WTC11 (cell line): Measurements from ENCODE around the gene SSNA1. TPM values are rescaled to one million over a fixed set of nuclear protein-coding genes. Genes with fewer than 3 reads are reported as not detected.
A peak's percentile ranks its signal among the peaks of the same experiment; 100 is the strongest.

Source experiments
- ATAC-seq: fragments of 200-7000 bp; cut with Tn5 transposase; 2 replicates; pipeline ENCODE4 v1.10.0; 2021; ENCODE audit warnings: mild to moderate bottlenecking, moderate library complexity
- CTCF ChIA-PET: fragments of 300-600 bp; sonication (Branson Sonifier 250); formaldehyde crosslinking; loops from one replicate; lab custom pipeline; 2021; ENCODE audit warnings: antibody characterized with exemption; lab: Charles Lee
- POLR2A ChIA-PET: fragments of 350-600 bp; sonication (Branson Sonifier 250); formaldehyde crosslinking; loops from one replicate; lab custom pipeline; 2021; ENCODE audit warnings: antibody characterized with exemption; lab: Charles Lee
- DNase-seq: peaks from one replicate; pipeline ENCODE4 v3.0.0; 2021; ENCODE audit warnings: low spot score
- H3K27ac Mint-ChIP-seq: 2 replicates; pipeline ENCODE4 v1.8.0; 2021; ENCODE audit warnings: mixed read lengths
- H3K27me3 Mint-ChIP-seq: 2 replicates; pipeline ENCODE4 v1.8.0; 2021; ENCODE audit warnings: low read depth, mild to moderate bottlenecking, moderate library complexity, mixed read lengths
- H3K36me3 Mint-ChIP-seq: 2 replicates; pipeline ENCODE4 v1.8.0; 2021; ENCODE audit warnings: mixed read lengths
- H3K4me1 Mint-ChIP-seq: 2 replicates; pipeline ENCODE4 v1.8.0; 2022; ENCODE audit warnings: mixed read lengths
- H3K4me3 Mint-ChIP-seq: 2 replicates; pipeline ENCODE4 v1.8.0; 2021; ENCODE audit warnings: mild to moderate bottlenecking, moderate library complexity, mixed read lengths
- H3K9me3 Mint-ChIP-seq: 2 replicates; pipeline ENCODE4 v1.8.0; 2021; ENCODE audit warnings: mixed read lengths
- AR ChIP-seq: fragments of 250-450 bp; sonication (Bioruptor Pico); IDR thresholded peaks from 2 replicates; pipeline ENCODE4 v1.9.0; 2021; ENCODE audit warnings: mild to moderate bottlenecking
- ATF6 ChIP-seq: sonication (generic); formaldehyde crosslinking; IDR thresholded peaks from 2 replicates; pipeline ENCODE4 v1.8.1; 2023; ENCODE audit warnings: mild to moderate bottlenecking, missing genetic modification reagents
- CREB1 ChIP-seq: sonication (generic); formaldehyde crosslinking; IDR thresholded peaks from 2 replicates; pipeline ENCODE4 v1.8.0; 2023; ENCODE audit warnings: mild to moderate bottlenecking, missing genetic modification reagents
- E2F5 ChIP-seq: sonication (generic); formaldehyde crosslinking; IDR thresholded peaks from 2 replicates; pipeline ENCODE4 v1.8.1; 2022; ENCODE audit warnings: mild to moderate bottlenecking, moderate library complexity, missing genetic modification reagents
- ELF4 ChIP-seq: sonication (generic); formaldehyde crosslinking; IDR thresholded peaks from 2 replicates; pipeline ENCODE4 v1.8.1; 2022; ENCODE audit warnings: low read depth, mild to moderate bottlenecking, moderate library complexity, missing genetic modification reagents
- FOXJ3 ChIP-seq: sonication (generic); formaldehyde crosslinking; IDR thresholded peaks from 2 replicates; pipeline ENCODE4 v1.9.0; 2021; ENCODE audit warnings: missing genetic modification reagents, mild to moderate bottlenecking, borderline replicate concordance
- FOXP1 ChIP-seq: sonication (generic); formaldehyde crosslinking; IDR thresholded peaks from 2 replicates; pipeline ENCODE4 v1.8.0; 2022; ENCODE audit warnings: missing genetic modification reagents, mild to moderate bottlenecking, moderate library complexity, borderline replicate concordance
- HMGXB4 ChIP-seq: sonication (generic); formaldehyde crosslinking; IDR thresholded peaks from 2 replicates; pipeline ENCODE4 v1.8.1; 2023; ENCODE audit warnings: mild to moderate bottlenecking, moderate library complexity, missing genetic modification reagents
- IRF2 ChIP-seq: sonication (generic); formaldehyde crosslinking; IDR thresholded peaks from 2 replicates; pipeline ENCODE4 v1.8.0; 2022; ENCODE audit warnings: low read depth, missing genetic modification reagents, borderline replicate concordance
- JUN ChIP-seq: sonication (generic); formaldehyde crosslinking; IDR thresholded peaks from 2 replicates; pipeline ENCODE4 v1.8.0; 2023; ENCODE audit warnings: mild to moderate bottlenecking, missing genetic modification reagents
- MXD4 ChIP-seq: fragments of 250-450 bp; sonication (Bioruptor Pico); IDR thresholded peaks from 2 replicates; pipeline ENCODE4 v1.8.0; 2021; ENCODE audit warnings: mild to moderate bottlenecking, moderate library complexity, borderline replicate concordance
- NFE2L1 ChIP-seq: sonication (generic); formaldehyde crosslinking; IDR thresholded peaks from 2 replicates; pipeline ENCODE4 v1.8.1; 2023; ENCODE audit warnings: missing genetic modification reagents
- PRDM15 ChIP-seq: sonication (generic); formaldehyde crosslinking; IDR thresholded peaks from 2 replicates; pipeline ENCODE4 v1.8.0; 2022; ENCODE audit warnings: missing genetic modification reagents
- PREB ChIP-seq: sonication (generic); formaldehyde crosslinking; IDR thresholded peaks from 2 replicates; pipeline ENCODE4 v1.8.1; 2022; ENCODE audit warnings: mild to moderate bottlenecking, missing genetic modification reagents, moderate library complexity, borderline replicate concordance
- TEAD1 ChIP-seq: sonication (generic); formaldehyde crosslinking; IDR thresholded peaks from 2 replicates; pipeline ENCODE4 v1.8.0; 2022; ENCODE audit warnings: mild to moderate bottlenecking, missing genetic modification reagents
- TP53 ChIP-seq: sonication (generic); formaldehyde crosslinking; IDR thresholded peaks from 2 replicates; pipeline ENCODE4 v1.8.1; 2023; ENCODE audit warnings: mild to moderate bottlenecking, missing genetic modification reagents
- ZBTB21 ChIP-seq: sonication (generic); formaldehyde crosslinking; IDR thresholded peaks from 2 replicates; pipeline ENCODE4 v1.8.1; 2023; ENCODE audit warnings: mild to moderate bottlenecking, missing genetic modification reagents, borderline replicate concordance
- ZBTB43 ChIP-seq: sonication (generic); formaldehyde crosslinking; IDR thresholded peaks from 2 replicates; pipeline ENCODE4 v1.8.1; 2023; ENCODE audit warnings: mild to moderate bottlenecking, missing genetic modification reagents
- ZNF219 ChIP-seq: sonication (generic); formaldehyde crosslinking; IDR thresholded peaks from 2 replicates; pipeline ENCODE4 v1.8.0; 2023; ENCODE audit warnings: missing genetic modification reagents, mild to moderate bottlenecking, borderline replicate concordance
- ZNF263 ChIP-seq: sonication (generic); formaldehyde crosslinking; IDR thresholded peaks from 2 replicates; pipeline ENCODE4 v1.8.1; 2022; ENCODE audit warnings: low read depth, mild to moderate bottlenecking, moderate library complexity, missing genetic modification reagents
- ZNF396 ChIP-seq: fragments of 250-450 bp; sonication (Bioruptor Pico); IDR thresholded peaks from 2 replicates; pipeline ENCODE4 v1.8.0; 2021; ENCODE audit warnings: mild to moderate bottlenecking, moderate library complexity, borderline replicate concordance
- ZNF423 ChIP-seq: fragments of 250-450 bp; sonication (Bioruptor Pico); IDR thresholded peaks from 2 replicates; pipeline ENCODE4 v2.1.2; 2022; ENCODE audit warnings: mild to moderate bottlenecking, moderate library complexity
- total RNA-seq: library from RNA; stranded (reverse); gene quantifications from 3 replicates; pipeline ENCODE4 v1.2.3, GENCODE V29; 2021

SSNA1 gene
- total RNA-seq, 1 experiment from 2014 or later = 102 TPM

- TF ChIP-seq JUN (CRISPR knock-in tag) (no peak), MXD4 (CRISPR knock-in tag) (no peak), FOXP1 (CRISPR knock-in tag) (no peak), ZNF219 (CRISPR knock-in tag) (no peak), NFE2L1 (CRISPR knock-in tag) (no peak), ZBTB21 (CRISPR knock-in tag) (no peak), E2F5 (no peak), IRF2 (CRISPR knock-in tag) (no peak)
These were observed 29.8 kb downstream of the SSNA1 start (continued) for GRCh38 chr9:137218212-137218753.

GRCh38 chr9:137218754-137219271 lies 30.3 kb downstream of the SSNA1 start:
- Mint-ChIP-seq H3K27ac (0 out of 2 replicates have a peak overlapping the region, but pooled peaks have one; percentile 19), H3K9me3 (no peaks in the 10 kb centered on the region), H3K4me1 (peaks cover 4% of the 10 kb centered on the region; the same call in 1 of the 2 replicates), H3K36me3 (0 out of 2 replicates have a peak, but pooled peaks cover 3% of the 10 kb centered on the region), H3K27me3 (no peaks in the 10 kb centered on the region), H3K4me3 (no peak overlapping the region)
- ChIA-PET CTCF (interaction anchor here (0.7 to 1.0 kb wide), 3 partner anchors 8 to 184 kb away, joined by 3 to 5 read pairs (median 3); partner anchors contain the start of gene RNF224), POLR2A (no interaction called here)
- DNase-seq (no peak), ATAC-seq (no peak)
- TF ChIP-seq HMGXB4 (CRISPR knock-in tag) (no peak), PREB (CRISPR knock-in tag) (no peak), AR (CRISPR knock-in tag) (no peak), PRDM15 (CRISPR knock-in tag) (no peak), CREB1 (CRISPR knock-in tag) (no peak), ZNF423 (CRISPR knock-in tag) (no peak), FOXJ3 (CRISPR knock-in tag) (no peak), IRF2 (CRISPR knock-in tag) (no peak), TP53 (CRISPR knock-in tag) (no peak), ZBTB21 (CRISPR knock-in tag) (no peak), ZNF396 (CRISPR knock-in tag) (no peak), ZNF263 (CRISPR knock-in tag) (no peak), ZBTB43 (no peak), TEAD1 (CRISPR knock-in tag) (no peak), ELF4 (CRISPR knock-in tag) (no peak), ATF6 (CRISPR knock-in tag) (no peak)
